ENCODE measurements around the gene TIPRL. TPM values are rescaled to one million over a fixed set of nuclear protein-coding genes. Genes with fewer than 3 reads are reported as not detected.

The TIPRL gene
- 100 to 1,000 TPM in 1 of 5 donors, 10 to 100 TPM in 4; 12.0 to 229 (median 37.5) TPM for total RNA-seq
- polyA plus RNA-seq = 10 to 100 TPM; 10.8 to 15.0 (median 13.9) TPM
- long read RNA-seq, donor 1, transcript TIPRL-202 (7 exons, 3,032 nt) = major isoform, 10 of 10 reads
- long read RNA-seq, donor 1, partial matches to known transcripts = 0 of 10 reads
- long read RNA-seq, donor 1, other reads (novel, unspliced or antisense) = 0 of 10 reads
- long read RNA-seq, donor 2, transcript TIPRL-202 (7 exons, 3,032 nt) = major isoform, 14 of 14 reads
- long read RNA-seq, donor 2, partial matches to known transcripts = 0 of 14 reads
- long read RNA-seq, donor 2, other reads (novel, unspliced or antisense) = 0 of 14 reads
- long read RNA-seq, donor 3, transcript TIPRL-202 (7 exons, 3,032 nt) = major isoform, 11 of 11 reads
- long read RNA-seq, donor 3, partial matches to known transcripts = 0 of 11 reads
- long read RNA-seq, donor 3, other reads (novel, unspliced or antisense) = 0 of 11 reads
- long read RNA-seq, donor 4, partial matches to known transcripts = 0 of 2 reads
- long read RNA-seq, donor 4, other reads (novel, unspliced or antisense) = 0 of 2 reads
- long read RNA-seq, donor 5, transcript TIPRL-202 (7 exons, 3,032 nt) = major isoform, 21 of 53 reads
- long read RNA-seq, donor 5, partial matches to known transcripts = 32 of 53 reads
- long read RNA-seq, donor 5, other reads (novel, unspliced or antisense) = 0 of 53 reads
- long read RNA-seq, donor 6 = 0 reads
- long read RNA-seq, donor 7, transcript TIPRL-202 (7 exons, 3,032 nt) = major isoform, 30 of 30 reads
- long read RNA-seq, donor 7, partial matches to known transcripts = 0 of 30 reads
- long read RNA-seq, donor 7, other reads (novel, unspliced or antisense) = 0 of 30 reads
- long read RNA-seq, donor 8, transcript TIPRL-202 (7 exons, 3,032 nt) = major isoform, 10 of 23 reads
- long read RNA-seq, donor 8, partial matches to known transcripts = 13 of 23 reads
- long read RNA-seq, donor 8, other reads (novel, unspliced or antisense) = 0 of 23 reads
- long read RNA-seq, donor 9, transcript TIPRL-202 (7 exons, 3,032 nt) = major isoform, 12 of 12 reads
- long read RNA-seq, donor 9, partial matches to known transcripts = 0 of 12 reads
- long read RNA-seq, donor 9, other reads (novel, unspliced or antisense) = 0 of 12 reads
- long read RNA-seq, donor 10, partial matches to known transcripts = 0 of 2 reads
- long read RNA-seq, donor 10, other reads (novel, unspliced or antisense) = 0 of 2 reads

- Histone ChIP-seq H3K27me3 (peaks cover 0 to 4% (median 0%) of the 10 kb centered on the region in 3 donors), H3K27ac (peak within 1 kb of the TSS; percentile 92 to 98 (median 96)), H3K36me3 (no peaks in the 10 kb centered on the region), H3K4me1 (peaks cover 9 to 28% (median 13%) of the 10 kb centered on the region in 4 donors), H3K9me3 (no peaks in the 10 kb centered on the region), H3K4me3 (peak within 1 kb of the TSS; percentile 63 to 85 (median 71))
- peak; percentile 96 to 99 for DNase-seq
- TF ChIP-seq POLR2AphosphoS5 (IDR thresholded peaks at IDR 0.05) (peak; percentile 86 to 97 (median 88)), POLR2A (IDR thresholded peaks at IDR 0.05) (no peak), EP300 (IDR thresholded peaks at IDR 0.05) (peak; percentile 32)
- TF ChIP-seq, protein P1, sequence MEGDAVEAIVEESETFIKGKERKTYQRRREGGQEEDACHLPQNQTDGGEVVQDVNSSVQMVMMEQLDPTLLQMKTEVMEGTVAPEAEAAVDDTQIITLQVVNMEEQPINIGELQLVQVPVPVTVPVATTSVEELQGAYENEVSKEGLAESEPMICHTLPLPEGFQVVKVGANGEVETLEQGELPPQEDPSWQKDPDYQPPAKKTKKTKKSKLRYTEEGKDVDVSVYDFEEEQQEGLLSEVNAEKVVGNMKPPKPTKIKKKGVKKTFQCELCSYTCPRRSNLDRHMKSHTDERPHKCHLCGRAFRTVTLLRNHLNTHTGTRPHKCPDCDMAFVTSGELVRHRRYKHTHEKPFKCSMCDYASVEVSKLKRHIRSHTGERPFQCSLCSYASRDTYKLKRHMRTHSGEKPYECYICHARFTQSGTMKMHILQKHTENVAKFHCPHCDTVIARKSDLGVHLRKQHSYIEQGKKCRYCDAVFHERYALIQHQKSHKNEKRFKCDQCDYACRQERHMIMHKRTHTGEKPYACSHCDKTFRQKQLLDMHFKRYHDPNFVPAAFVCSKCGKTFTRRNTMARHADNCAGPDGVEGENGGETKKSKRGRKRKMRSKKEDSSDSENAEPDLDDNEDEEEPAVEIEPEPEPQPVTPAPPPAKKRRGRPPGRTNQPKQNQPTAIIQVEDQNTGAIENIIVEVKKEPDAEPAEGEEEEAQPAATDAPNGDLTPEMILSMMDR (IDR thresholded peaks at IDR 0.05) = peak in 6 of 7 experiments; percentile 7 to 88 (median 72)
- intact Hi-C loops (cut with DNase I; ENCODE audit: low total_unique reads) = no loop called here
- WGBS, 5 donors = 0 to 1% (median 0%) methylated on average over 37 to 56 of the region's 56 CpGs
These were observed at the start of gene TIPRL for GRCh38 chr1:168178638-168179437. Gene TIPRL, plus strand, starts transcription at chr1:168178962. Its CDS starts 116 bp downstream, at chr1:168179078.

GRCh38 chr1:168129933-168130332 lies 48.8 kb upstream of the TIPRL start:
- H3K9me3 ChIP-seq = no peaks in the 10 kb centered on the region
- H3K4me3 ChIP-seq = no peak overlapping the region
- no peaks in the 10 kb centered on the region for H3K36me3 ChIP-seq
- TF ChIP-seq, protein P1 (IDR thresholded peaks at IDR 0.05) = no peak
- TF ChIP-seq EP300 (IDR thresholded peaks at IDR 0.05) (no peak), POLR2A (IDR thresholded peaks at IDR 0.05) (no peak), POLR2AphosphoS5 (IDR thresholded peaks at IDR 0.05) (no peak)
- intact Hi-C loops (cut with DNase I; ENCODE audit: low total_unique reads) = no loop called here
- H3K27me3 ChIP-seq = peaks cover 0 to 10% (median 6%) of the 10 kb centered on the region in 3 donors
- WGBS, 5 donors = 87 to 94% (median 90%) methylated on average over 6 of the region's 6 CpGs
- H3K27ac ChIP-seq = no peak overlapping the region
- no peak for DNase-seq
- peaks cover 0 to 11% (median 5%) of the 10 kb centered on the region in 4 donors for H3K4me1 ChIP-seq

GRCh38 chr1:168134132-168134531 lies 44.6 kb upstream of the TIPRL start:
- Histone ChIP-seq H3K4me1 (peaks cover 11 to 36% (median 19%) of the 10 kb centered on the region in 4 donors), H3K36me3 (no peaks in the 10 kb centered on the region), H3K9me3 (no peaks in the 10 kb centered on the region), H3K4me3 (no peak overlapping the region), H3K27ac (no peak overlapping the region), H3K27me3 (peaks cover 0 to 24% (median 13%) of the 10 kb centered on the region in 3 donors)
- 47 to 62% (median 57%) methylated on average over 1 of the region's 1 CpG for WGBS, 5 donors
- intact Hi-C loops (cut with DNase I; ENCODE audit: low total_unique reads) = no loop called here
- no peak for DNase-seq
- TF ChIP-seq POLR2A (IDR thresholded peaks at IDR 0.05) = no peak
- TF ChIP-seq, protein P1 (IDR thresholded peaks at IDR 0.05) = no peak

Data from stomach (tissue), 19 donors.